ENCODE measurements around the gene TEAD1.
A peak's percentile ranks its signal among the peaks of the same experiment; 100 is the strongest.

The TEAD1 gene

GRCh38 chr11:12831471-12832202, 157.4 kb downstream of the TEAD1 start:
- no peak for DNase-seq (ENCODE audit: low spot score)
- FAIRE-seq = no peak

- DNase-seq (ENCODE audit: low spot score) (no peak), FAIRE-seq (no peak)
Measured at GRCh38 chr11:12832480-12833224, 158.4 kb downstream of the TEAD1 start.

- DNase-seq (ENCODE audit: low spot score) (no peak), FAIRE-seq (no peak)
Measured at GRCh38 chr11:12834166-12834565, 159.9 kb downstream of the TEAD1 start.

- DNase-seq (ENCODE audit: low spot score) (no peak), FAIRE-seq (no peak)
Measured at GRCh38 chr11:12834630-12835029, 160.4 kb downstream of the TEAD1 start.

GRCh38 chr11:12835286-12835685, 161.1 kb downstream of the TEAD1 start:
- FAIRE-seq (no peak), DNase-seq (ENCODE audit: low spot score) (no peak)

GRCh38 chr11:12838463-12839123, 164.4 kb downstream of the TEAD1 start:
- DNase-seq (ENCODE audit: low spot score) = no peak
- FAIRE-seq = no peak

- FAIRE-seq (no peak), DNase-seq (ENCODE audit: low spot score) (no peak)
Measured at GRCh38 chr11:12840871-12841660, 166.8 kb downstream of the TEAD1 start.

- DNase-seq (ENCODE audit: low spot score) (peak; percentile 78), FAIRE-seq (no peak)
Measured at GRCh38 chr11:12841946-12842630, 167.9 kb downstream of the TEAD1 start.

GRCh38 chr11:12842933-12843636, 168.9 kb downstream of the TEAD1 start:
- FAIRE-seq = peak; percentile 42

GRCh38 chr11:12845163-12845562, 170.9 kb downstream of the TEAD1 start:
- DNase-seq (ENCODE audit: low spot score) (no peak), FAIRE-seq (no peak)

More at GRCh38 chr11:12842933-12843636, 168.9 kb downstream of the TEAD1 start:
- DNase-seq (ENCODE audit: low spot score) = peak; percentile 57

- no peak for DNase-seq (ENCODE audit: low spot score)
- no peak for FAIRE-seq
Measured at GRCh38 chr11:12845739-12846358, 171.6 kb downstream of the TEAD1 start.

GRCh38 chr11:12846786-12847615, 172.8 kb downstream of the TEAD1 start:
- FAIRE-seq (no peak), DNase-seq (ENCODE audit: low spot score) (no peak)

GRCh38 chr11:12848413-12848812, 174.2 kb downstream of the TEAD1 start:
- FAIRE-seq (no peak), DNase-seq (ENCODE audit: low spot score) (no peak)

GRCh38 chr11:12853325-12853651, 179.1 kb downstream of the TEAD1 start:
- DNase-seq (ENCODE audit: low spot score) (no peak), FAIRE-seq (no peak)

GRCh38 chr11:12853652-12854296, 179.6 kb downstream of the TEAD1 start:
- no peak for FAIRE-seq

GRCh38 chr11:12854297-12854661, 180.1 kb downstream of the TEAD1 start:
- FAIRE-seq = no peak

More at GRCh38 chr11:12853652-12854296, 179.6 kb downstream of the TEAD1 start:
- no peak for DNase-seq (ENCODE audit: low spot score)

GRCh38 chr11:12854829-12855228, 180.6 kb downstream of the TEAD1 start:
- FAIRE-seq (peak; percentile 72), DNase-seq (ENCODE audit: low spot score) (peak; percentile 83)

More at GRCh38 chr11:12854297-12854661, 180.1 kb downstream of the TEAD1 start:
- no peak for DNase-seq (ENCODE audit: low spot score)

- FAIRE-seq (no peak), DNase-seq (ENCODE audit: low spot score) (no peak)
Measured at GRCh38 chr11:12856338-12856737, 182.1 kb downstream of the TEAD1 start.
